HL-60 (cell line): Measurements from ENCODE around the gene PPP6C.

Experiments used
- DNase-seq, 2 experiments: peaks; one replicate each; pipeline ENCODE4 v3.0.0-alpha.2; 2010 to 2020; ENCODE audit warnings: low read depth in 1 of 2, low spot score in 1 of 2
- H3K27ac ChIP-seq: fragments of 250-450 bp; sonication (Bioruptor Pico); replicated peaks from 2 replicates; pipeline ENCODE4 v1.5.1; 2020; ENCODE audit warnings: mild to moderate bottlenecking, moderate library complexity
- H3K27me3 ChIP-seq: fragments of 250-450 bp; sonication (Bioruptor Pico); 2 replicates; pipeline ENCODE4 v1.5.1; 2021; ENCODE audit warnings: mild to moderate bottlenecking, moderate library complexity; ENCODE audit not compliant: insufficient read depth, poor library complexity, severe bottlenecking
- H3K4me3 ChIP-seq: replicated peaks from 2 replicates; pipeline ENCODE4 v1.5.1; 2011; ENCODE audit warnings: mild to moderate bottlenecking, control low read depth, low read length; ENCODE audit not compliant: insufficient read depth
- GABPA ChIP-seq: IDR thresholded peaks from 2 replicates; pipeline ENCODE4 v1.6.1; 2012; ENCODE audit warnings: low read depth
- POLR2AphosphoS5 ChIP-seq: IDR thresholded peaks from 2 replicates; pipeline ENCODE4 v1.6.1; 2012; ENCODE audit warnings: low read depth
- SPI1 ChIP-seq: IDR thresholded peaks from 2 replicates; pipeline ENCODE4 v1.6.1; 2012; ENCODE audit warnings: low read depth, mild to moderate bottlenecking, borderline replicate concordance
- TF ChIP-seq, protein P1 (sequence below): IDR thresholded peaks from 2 replicates; pipeline ENCODE4 v1.6.1; 2012; ENCODE audit warnings: low read depth; ENCODE audit not compliant: insufficient replicate concordance
- TF ChIP-seq, protein P2 (sequence below): IDR thresholded peaks from one replicate; pipeline ENCODE4 v1.5.1; 2011; ENCODE audit warnings: low read length, control low read depth, inconsistent platforms; ENCODE audit not compliant: insufficient read depth

Gene PPP6C

GRCh38 chr9:125106285-125106893 is 83.2 kb downstream of the PPP6C start:
- H3K4me3 ChIP-seq = no peak overlapping the region
- H3K27ac ChIP-seq = no peak overlapping the region
- TF ChIP-seq, protein P1, sequence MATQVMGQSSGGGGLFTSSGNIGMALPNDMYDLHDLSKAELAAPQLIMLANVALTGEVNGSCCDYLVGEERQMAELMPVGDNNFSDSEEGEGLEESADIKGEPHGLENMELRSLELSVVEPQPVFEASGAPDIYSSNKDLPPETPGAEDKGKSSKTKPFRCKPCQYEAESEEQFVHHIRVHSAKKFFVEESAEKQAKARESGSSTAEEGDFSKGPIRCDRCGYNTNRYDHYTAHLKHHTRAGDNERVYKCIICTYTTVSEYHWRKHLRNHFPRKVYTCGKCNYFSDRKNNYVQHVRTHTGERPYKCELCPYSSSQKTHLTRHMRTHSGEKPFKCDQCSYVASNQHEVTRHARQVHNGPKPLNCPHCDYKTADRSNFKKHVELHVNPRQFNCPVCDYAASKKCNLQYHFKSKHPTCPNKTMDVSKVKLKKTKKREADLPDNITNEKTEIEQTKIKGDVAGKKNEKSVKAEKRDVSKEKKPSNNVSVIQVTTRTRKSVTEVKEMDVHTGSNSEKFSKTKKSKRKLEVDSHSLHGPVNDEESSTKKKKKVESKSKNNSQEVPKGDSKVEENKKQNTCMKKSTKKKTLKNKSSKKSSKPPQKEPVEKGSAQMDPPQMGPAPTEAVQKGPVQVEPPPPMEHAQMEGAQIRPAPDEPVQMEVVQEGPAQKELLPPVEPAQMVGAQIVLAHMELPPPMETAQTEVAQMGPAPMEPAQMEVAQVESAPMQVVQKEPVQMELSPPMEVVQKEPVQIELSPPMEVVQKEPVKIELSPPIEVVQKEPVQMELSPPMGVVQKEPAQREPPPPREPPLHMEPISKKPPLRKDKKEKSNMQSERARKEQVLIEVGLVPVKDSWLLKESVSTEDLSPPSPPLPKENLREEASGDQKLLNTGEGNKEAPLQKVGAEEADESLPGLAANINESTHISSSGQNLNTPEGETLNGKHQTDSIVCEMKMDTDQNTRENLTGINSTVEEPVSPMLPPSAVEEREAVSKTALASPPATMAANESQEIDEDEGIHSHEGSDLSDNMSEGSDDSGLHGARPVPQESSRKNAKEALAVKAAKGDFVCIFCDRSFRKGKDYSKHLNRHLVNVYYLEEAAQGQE = no peak
- TF ChIP-seq POLR2AphosphoS5 (no peak), GABPA (no peak), SPI1 (no peak)
- TF ChIP-seq, protein P2, sequence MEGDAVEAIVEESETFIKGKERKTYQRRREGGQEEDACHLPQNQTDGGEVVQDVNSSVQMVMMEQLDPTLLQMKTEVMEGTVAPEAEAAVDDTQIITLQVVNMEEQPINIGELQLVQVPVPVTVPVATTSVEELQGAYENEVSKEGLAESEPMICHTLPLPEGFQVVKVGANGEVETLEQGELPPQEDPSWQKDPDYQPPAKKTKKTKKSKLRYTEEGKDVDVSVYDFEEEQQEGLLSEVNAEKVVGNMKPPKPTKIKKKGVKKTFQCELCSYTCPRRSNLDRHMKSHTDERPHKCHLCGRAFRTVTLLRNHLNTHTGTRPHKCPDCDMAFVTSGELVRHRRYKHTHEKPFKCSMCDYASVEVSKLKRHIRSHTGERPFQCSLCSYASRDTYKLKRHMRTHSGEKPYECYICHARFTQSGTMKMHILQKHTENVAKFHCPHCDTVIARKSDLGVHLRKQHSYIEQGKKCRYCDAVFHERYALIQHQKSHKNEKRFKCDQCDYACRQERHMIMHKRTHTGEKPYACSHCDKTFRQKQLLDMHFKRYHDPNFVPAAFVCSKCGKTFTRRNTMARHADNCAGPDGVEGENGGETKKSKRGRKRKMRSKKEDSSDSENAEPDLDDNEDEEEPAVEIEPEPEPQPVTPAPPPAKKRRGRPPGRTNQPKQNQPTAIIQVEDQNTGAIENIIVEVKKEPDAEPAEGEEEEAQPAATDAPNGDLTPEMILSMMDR = no peak
- no peak for DNase-seq
- no peaks in the 10 kb centered on the region for H3K27me3 ChIP-seq

DNA sequence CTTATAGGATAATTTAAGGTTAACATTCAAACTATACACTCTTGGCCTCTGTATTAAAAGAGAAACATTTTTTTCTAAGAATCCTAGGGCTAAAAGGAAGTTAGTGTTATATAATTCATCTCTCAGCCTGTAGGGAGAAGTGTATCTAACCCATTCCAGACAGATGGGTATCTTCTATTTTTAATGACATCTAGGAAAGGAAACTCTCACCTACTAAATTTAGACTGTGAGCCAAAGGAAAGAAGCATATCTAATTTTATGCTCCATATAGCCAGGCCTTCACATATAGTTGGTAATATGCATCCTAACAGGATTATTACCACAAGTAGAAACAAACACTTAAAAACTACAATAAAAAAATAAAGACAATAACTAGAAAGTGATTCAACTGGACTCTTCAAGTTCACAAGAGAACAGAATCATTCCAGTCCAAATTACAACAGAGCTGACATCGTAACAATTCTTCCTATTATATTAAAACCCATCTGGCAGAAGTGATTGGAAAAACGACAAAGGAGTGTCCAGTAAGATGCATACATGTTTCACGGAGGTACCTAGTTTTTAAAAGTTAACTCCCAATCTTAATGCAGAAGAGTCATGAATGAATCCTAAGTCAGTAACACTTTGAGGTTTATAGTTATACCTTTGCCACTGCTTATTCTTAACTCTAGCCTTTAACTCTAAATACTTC is 85.7 kb downstream of the PPP6C start:
- TF ChIP-seq, protein P1 = no peak
- TF ChIP-seq, protein P2 = no peak
- TF ChIP-seq POLR2AphosphoS5 = no peak
- TF ChIP-seq SPI1 = no peak
- no peak for TF ChIP-seq GABPA
- no peak overlapping the region for H3K27ac ChIP-seq
- no peaks in the 10 kb centered on the region for H3K27me3 ChIP-seq
- no peak for DNase-seq
- H3K4me3 ChIP-seq = no peak overlapping the region

- DNase-seq = no peak
- Histone ChIP-seq H3K4me3 (no peak overlapping the region), H3K27me3 (no peaks in the 10 kb centered on the region), H3K27ac (no peak overlapping the region)
- TF ChIP-seq, protein P2 = no peak
- TF ChIP-seq GABPA (no peak), SPI1 (no peak), POLR2AphosphoS5 (no peak)
- TF ChIP-seq, protein P1 = no peak
Measured at GRCh38 chr9:125103021-125103420, 86.6 kb downstream of the PPP6C start.
